Activated CD4-positive, alpha-beta T cell treated with anti-CD3 and anti-CD28 coated beads for 24 hours (primary cell): ENCODE results near the gene ZMIZ1.

ENCODE experiments used
- DNase-seq, 2 donors: peaks; one replicate each; pipeline ENCODE4 v3.0.0-alpha.2; 2020; ENCODE audit warnings: low read depth in 2 of 2

ZMIZ1 gene

DNA sequence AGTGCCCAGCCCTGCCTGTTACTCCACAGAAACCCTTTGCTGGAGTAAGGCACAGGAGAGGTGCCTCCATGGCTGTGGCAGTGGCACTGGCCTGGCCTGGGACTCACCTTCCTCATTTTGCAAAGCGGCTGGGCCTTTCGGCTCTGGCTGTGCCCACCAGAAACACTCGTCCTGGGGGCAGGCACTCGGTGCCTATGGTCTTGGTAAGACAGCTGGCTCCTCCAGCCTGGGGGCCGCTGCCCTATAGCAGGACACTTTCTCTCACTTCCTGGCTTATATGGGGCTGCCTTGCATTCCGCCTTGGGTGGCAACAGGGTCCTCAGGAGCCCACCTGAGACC lies 13.2 kb downstream of the ZMIZ1 start:
- DNase-seq, result no peak

DNA sequence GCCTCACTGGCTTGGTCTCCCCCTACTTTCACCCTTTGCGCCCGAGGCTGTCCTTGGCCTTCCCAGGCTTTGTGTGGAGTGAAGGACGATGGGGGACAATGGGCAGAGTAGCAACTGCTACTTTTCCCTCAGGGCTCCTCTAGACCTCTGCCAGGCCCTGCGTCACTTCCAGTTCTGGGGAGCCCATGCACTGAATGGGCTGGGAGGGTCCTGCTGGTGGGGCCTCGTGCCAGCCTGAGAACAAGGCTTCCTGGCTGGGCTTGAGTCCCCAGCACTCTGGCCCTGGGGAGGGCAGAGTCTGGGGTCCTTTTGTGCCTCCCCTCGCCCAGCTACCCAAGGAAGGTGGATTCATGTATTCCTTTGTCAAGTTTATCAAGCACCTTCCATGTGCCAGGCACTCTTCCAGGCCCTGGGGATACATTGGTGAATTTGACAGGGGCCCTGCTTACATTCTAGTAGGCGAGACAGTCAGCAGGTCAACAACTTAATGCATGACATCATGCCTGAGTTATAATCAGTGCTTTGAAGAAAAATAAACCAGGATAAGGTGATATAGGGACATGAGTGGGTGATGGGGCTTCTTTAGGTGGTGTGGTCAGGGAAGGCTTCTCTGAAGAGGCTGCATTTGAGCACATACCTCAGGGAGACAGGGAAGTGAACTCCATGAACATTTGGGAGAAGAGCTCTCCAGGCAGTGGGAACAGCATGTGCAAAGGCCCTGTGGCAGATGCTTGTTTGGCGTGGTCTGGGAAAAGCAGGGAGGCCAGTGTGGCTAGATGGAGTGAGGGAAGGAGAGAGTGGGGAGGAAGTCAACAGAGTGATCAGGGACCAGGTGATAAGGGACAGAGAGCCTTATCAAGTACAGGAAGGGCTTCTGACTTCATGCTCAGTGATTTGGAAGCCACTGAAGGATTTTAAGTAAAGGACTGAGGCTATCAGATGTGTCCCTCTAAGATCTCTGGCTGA lies 14.1 kb downstream of the ZMIZ1 start:
- no peak for DNase-seq

DNA sequence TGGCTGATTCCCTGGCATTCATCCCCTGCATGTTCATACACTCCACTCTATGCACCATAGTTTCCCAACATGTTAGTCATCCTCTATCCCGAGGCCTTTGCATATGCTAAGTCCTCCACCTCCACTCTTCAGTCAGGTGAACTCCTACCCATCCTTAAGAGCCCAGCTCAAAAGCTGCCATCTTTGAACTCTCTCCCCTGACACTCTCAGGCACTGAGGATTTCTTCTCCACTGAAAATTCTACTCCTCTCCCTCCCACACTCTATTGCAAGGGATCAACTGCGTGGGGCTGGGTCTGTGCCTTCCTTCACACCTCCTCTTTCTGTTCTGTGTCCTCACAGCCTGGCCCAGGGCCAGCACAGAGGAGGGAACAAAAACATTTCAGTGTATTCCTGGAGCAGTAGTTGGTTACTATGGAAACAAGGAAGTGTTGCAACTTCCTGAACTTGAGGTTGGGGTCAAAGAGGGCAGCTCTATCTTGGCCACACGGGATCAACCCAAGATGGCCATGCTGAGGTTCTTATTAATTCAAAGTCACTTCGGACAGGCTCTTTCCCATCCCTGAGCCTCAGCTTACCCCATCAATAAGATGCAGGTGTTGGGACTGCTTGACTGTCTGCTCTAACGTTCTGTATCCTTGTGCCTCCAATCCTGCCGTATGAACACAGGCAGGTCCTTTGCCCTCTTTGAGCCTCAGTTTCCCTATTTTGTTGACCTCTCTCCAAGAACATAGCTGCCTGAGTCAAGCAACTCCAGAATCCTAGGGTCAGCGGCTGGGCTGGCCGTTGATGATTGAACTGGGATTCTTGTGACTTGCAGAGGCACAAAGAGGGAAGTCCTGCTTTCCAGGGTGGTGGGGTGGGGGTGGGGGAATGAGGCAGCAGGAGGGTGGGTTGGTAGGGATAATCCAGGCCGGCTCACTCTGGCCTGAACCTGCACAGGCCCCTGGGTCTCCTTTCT lies 15.5 kb downstream of the ZMIZ1 start:
- no peak for DNase-seq

DNA sequence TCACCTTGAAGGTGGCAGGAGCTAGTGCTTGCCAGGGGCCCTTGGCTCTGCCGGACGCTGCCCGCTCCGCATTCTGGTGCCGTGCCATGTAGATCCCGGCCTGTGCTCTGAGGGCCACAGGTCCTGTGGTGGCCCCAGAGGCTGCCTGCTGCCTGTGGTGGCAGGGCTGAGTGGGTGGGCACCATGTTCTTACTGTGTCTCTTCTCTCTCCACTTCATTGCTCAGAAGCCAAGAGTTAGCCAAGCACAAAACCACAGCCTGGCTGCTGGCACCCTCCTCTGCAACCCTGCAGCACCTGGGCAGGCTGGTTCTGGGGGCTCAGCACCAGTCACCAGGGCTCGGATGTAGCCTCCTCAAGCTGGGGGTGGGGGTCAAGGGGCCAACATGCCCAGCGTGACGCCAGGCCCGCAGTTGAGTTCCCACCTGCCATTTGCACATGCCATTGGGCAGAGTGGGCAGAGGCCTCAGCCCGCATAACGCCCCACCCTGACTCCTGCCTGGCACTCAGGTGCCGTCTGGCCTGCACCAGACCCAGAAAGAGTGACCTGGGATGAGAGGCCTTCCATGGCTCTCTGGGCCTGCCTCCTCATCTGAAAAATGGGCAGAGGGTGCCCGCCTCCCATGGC lies 16.3 kb downstream of the ZMIZ1 start:
- no peak for DNase-seq

DNA sequence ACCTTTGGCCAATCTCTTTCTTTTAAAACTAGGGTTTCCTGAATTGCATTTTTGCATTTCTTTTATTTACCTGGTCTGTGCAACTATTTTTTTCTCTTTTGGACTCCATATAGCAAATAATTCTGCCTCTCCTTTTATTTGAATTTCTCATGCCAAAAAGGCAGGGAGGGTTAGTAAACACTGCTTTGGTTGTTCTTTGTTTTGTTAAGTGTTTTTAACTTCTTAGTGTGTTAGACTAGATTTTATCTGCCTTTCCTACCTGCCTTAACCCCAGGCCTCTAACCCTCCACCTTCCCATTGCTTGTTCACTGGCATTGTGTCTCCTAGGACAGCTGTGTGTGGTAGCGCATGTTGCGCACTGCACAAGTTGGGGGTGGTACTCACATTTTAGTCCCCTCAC lies 18.1 kb downstream of the ZMIZ1 start:
- no peak for DNase-seq

- DNase-seq, result no peak
These were observed 19.0 kb downstream of the ZMIZ1 start for GRCh38 chr10:79087721-79088120.

DNA sequence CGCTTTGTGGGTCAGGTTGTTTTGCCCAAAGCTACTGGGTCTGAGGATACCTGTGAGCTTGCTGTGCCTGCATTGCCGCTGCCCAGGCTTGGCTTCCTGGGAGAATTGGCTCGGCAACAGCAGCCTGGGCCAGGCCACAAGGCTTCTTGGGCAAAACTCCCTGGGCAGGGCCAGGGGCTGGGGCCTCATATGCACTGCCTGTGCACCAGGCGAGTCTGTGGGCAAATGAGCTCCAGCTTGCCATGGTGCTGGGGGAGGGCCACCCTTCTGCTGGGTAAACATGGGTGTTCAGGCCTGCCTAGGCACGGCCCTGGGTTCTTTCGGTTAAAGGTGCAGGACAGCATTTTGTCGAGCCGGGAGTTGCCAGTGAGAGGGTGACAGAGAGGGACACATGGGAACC lies 19.4 kb downstream of the ZMIZ1 start:
- no peak for DNase-seq

- DNase-seq, result no peak
These were observed 20.0 kb downstream of the ZMIZ1 start for GRCh38 chr10:79088613-79089355.

- no peak for DNase-seq
These were observed 20.9 kb downstream of the ZMIZ1 start for GRCh38 chr10:79089632-79090031.

GRCh38 chr10:79090134-79090803 lies 21.5 kb downstream of the ZMIZ1 start:
- no peak for DNase-seq

GRCh38 chr10:79092292-79092896 lies 23.6 kb downstream of the ZMIZ1 start:
- DNase-seq, result no peak

DNA sequence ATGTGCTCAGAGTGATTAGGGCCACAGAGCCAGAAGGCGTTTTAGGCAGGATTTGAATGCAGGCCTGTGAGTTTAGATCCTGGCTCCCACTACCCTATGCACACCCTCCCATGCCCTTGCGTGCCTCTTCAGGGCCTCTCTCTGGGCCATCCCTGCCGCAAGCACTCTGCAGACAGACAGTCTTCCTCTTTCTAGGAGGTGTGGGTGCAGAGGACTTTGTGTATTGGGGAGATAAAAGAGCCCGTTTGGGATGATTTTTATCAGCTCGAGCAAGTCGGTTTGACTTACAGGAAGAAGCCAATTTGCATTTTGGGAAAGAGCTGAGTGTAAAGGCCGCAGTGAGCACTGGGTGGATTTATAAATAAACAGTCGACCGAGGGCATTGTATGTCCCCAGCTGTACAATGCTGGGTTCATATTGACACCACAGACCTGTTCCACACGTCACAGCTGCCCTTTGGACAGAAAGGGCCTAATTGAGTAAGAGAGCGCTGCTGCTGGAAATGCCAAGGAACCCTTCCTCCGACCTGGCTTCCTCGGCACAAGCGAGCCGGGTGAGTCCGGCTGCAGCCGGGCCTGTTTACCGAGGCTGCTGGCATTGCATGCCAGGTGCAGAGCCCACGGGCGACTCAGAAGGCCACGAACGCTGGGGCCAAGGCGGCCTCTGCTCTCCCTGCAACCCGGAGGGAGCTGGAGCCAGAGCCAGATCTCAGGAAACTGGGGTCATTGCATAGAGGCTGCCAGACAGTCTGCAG lies 25.1 kb downstream of the ZMIZ1 start:
- no peak for DNase-seq

DNA sequence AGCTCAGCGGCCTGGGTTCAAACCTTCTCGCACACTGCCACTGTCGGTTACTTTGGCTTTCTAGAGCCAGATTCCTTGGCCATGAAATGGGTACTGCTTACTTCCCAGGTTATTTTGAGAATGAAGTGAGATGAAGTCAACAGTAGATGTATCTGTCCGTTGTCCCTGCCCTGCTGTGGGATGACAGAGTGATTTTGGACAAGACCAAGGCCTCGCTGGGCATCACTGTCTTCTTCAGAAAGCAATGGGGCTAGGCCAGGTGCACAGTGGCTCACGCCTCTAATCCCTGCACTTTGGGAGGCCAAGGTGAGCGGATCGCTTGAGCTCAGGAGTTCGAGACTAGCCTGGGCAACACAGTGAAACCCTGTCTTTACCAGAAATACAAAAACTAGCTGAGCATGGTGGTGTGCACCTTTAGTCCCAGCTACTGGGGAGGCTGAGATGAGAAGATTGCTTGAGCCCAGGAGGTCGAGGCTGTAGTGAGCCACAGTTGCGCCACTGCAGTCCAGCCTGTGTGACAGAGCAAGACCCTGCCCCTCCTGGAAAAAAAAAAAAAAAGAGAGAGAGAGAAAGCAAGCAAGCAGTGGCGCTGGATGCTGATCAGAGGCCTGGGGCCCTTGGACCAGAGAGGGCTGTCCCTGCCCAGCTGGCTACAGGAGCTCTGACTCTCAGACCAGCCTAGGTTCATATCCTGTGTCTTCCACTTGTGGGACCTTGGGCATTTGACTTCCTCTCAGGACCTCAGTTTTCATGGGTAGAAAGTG lies 25.8 kb downstream of the ZMIZ1 start:
- DNase-seq, result no peak

DNA sequence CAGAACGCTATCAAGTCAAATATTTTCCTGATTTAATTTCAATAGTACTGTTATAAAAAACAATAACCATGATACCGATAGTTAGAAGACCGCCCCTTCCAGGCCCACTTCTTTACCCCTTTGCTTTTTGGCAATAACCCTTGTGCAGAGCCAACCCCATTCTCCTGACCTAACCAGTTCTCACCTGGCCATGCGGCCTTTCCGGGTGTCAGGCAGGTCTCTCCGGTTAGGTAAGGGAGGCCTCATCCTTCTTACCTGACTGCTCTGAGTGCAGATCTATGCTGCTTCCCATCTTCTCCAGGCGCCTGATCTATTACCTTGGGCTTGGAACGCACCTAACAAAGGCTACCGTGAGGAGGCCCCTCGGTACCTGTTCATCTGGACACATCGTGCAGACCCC lies 26.6 kb downstream of the ZMIZ1 start:
- DNase-seq, result no peak

- no peak for DNase-seq
These were observed 27.7 kb downstream of the ZMIZ1 start for GRCh38 chr10:79096514-79096913.

- DNase-seq, result no peak
These were observed 28.5 kb downstream of the ZMIZ1 start for GRCh38 chr10:79097021-79097872.

GRCh38 chr10:79098061-79098460 lies 29.3 kb downstream of the ZMIZ1 start:
- DNase-seq, result no peak

- no peak for DNase-seq
These were observed 29.8 kb downstream of the ZMIZ1 start for GRCh38 chr10:79098596-79099015.
